Measurements from ENCODE around the gene SAP25.
"Not testable (repeated sequence)": the region's sequence is repeated elsewhere in the genome, so short reads cannot be mapped to it uniquely, and the experiment has no call there.

SAP25 gene

GRCh38 chr7:100575206-100575631 is 1.5 kb upstream of the SAP25 start:
- DNase-seq: no peak

GRCh38 chr7:100574362-100575205 is 884 bp upstream of the SAP25 start:
- DNase-seq: no peak

- DNase-seq: no peak
Measured at GRCh38 chr7:100572949-100573675, 588 bp downstream of the SAP25 start.

GRCh38 chr7:100572281-100572948 is 1.3 kb downstream of the SAP25 start:
- DNase-seq: no peak

GRCh38 chr7:100571829-100572116 is 1.9 kb downstream of the SAP25 start:
- no peak for DNase-seq

GRCh38 chr7:100570954-100571828 is 2.5 kb downstream of the SAP25 start:
- no peak for DNase-seq

GRCh38 chr7:100568896-100569844 is 4.5 kb downstream of the SAP25 start:
- DNase-seq: no peak

GRCh38 chr7:100568176-100568895 is 5.4 kb downstream of the SAP25 start:
- DNase-seq: no peak

- DNase-seq: no peak
Measured at GRCh38 chr7:100567751-100568175, 5.9 kb downstream of the SAP25 start.

- DNase-seq: no peak
Measured at GRCh38 chr7:100567031-100567730, 6.5 kb downstream of the SAP25 start.

GRCh38 chr7:100566018-100566531 is 7.6 kb downstream of the SAP25 start:
- no peak for DNase-seq

GRCh38 chr7:100565133-100565571 is 8.5 kb downstream of the SAP25 start:
- DNase-seq: no peak

GRCh38 chr7:100564405-100564804 is 9.3 kb downstream of the SAP25 start:
- DNase-seq: not testable (repeated sequence)

GRCh38 chr7:100563809-100564400 is 9.8 kb downstream of the SAP25 start:
- DNase-seq: no peak

GRCh38 chr7:100563100-100563564 is 10.6 kb downstream of the SAP25 start:
- DNase-seq: no peak

- DNase-seq: no peak
Measured at GRCh38 chr7:100562195-100563099, 11.3 kb downstream of the SAP25 start.

GRCh38 chr7:100561491-100562194 is 12.1 kb downstream of the SAP25 start:
- DNase-seq: no peak

- no peak for DNase-seq
Measured at GRCh38 chr7:100559127-100559526, 14.6 kb downstream of the SAP25 start.
